ENCODE data around the gene PPARD.

Gene PPARD

DNA sequence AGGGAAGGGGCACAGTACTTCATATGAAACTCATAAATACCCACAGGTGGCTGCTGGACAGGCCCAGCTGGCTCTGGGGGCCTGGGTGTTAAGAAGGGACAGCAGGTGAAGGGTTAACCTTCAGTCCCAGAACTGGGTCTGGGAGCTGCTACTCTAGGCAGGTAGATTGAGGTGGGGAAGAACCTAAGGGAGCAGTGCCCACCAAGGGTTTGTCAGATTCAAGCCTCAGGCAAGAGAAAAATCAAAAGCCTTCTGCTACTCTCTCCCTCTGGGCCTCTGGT, 131.4 kb downstream of the PPARD start:
- TF ChIP-seq TCF12 (IDR thresholded peaks at IDR 0.05; ENCODE audit: low read depth) (no peak), CEBPB (IDR thresholded peaks at IDR 0.05) (no peak), TEAD4 (IDR thresholded peaks at IDR 0.05) (no peak), RAD21 (IDR thresholded peaks at IDR 0.05; ENCODE audit: low read depth) (no peak), EGR1 (IDR thresholded peaks at IDR 0.05) (no peak), FOXM1 (IDR thresholded peaks at IDR 0.05; ENCODE audit: borderline replicate concordance, low read depth) (no peak), CREB1 (IDR thresholded peaks at IDR 0.05; ENCODE audit: low read depth) (no peak), YY1 (IDR thresholded peaks at IDR 0.05; ENCODE audit: low read depth) (no peak), EP300 (IDR thresholded peaks at IDR 0.05; ENCODE audit: borderline replicate concordance) (no peak)
- TF ChIP-seq, protein P1, sequence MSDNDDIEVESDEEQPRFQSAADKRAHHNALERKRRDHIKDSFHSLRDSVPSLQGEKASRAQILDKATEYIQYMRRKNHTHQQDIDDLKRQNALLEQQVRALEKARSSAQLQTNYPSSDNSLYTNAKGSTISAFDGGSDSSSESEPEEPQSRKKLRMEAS (IDR thresholded peaks at IDR 0.05): no peak
- TF ChIP-seq, protein P2, sequence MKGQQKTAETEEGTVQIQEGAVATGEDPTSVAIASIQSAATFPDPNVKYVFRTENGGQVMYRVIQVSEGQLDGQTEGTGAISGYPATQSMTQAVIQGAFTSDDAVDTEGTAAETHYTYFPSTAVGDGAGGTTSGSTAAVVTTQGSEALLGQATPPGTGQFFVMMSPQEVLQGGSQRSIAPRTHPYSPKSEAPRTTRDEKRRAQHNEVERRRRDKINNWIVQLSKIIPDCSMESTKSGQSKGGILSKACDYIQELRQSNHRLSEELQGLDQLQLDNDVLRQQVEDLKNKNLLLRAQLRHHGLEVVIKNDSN (IDR thresholded peaks at IDR 0.05): no peak

DNA sequence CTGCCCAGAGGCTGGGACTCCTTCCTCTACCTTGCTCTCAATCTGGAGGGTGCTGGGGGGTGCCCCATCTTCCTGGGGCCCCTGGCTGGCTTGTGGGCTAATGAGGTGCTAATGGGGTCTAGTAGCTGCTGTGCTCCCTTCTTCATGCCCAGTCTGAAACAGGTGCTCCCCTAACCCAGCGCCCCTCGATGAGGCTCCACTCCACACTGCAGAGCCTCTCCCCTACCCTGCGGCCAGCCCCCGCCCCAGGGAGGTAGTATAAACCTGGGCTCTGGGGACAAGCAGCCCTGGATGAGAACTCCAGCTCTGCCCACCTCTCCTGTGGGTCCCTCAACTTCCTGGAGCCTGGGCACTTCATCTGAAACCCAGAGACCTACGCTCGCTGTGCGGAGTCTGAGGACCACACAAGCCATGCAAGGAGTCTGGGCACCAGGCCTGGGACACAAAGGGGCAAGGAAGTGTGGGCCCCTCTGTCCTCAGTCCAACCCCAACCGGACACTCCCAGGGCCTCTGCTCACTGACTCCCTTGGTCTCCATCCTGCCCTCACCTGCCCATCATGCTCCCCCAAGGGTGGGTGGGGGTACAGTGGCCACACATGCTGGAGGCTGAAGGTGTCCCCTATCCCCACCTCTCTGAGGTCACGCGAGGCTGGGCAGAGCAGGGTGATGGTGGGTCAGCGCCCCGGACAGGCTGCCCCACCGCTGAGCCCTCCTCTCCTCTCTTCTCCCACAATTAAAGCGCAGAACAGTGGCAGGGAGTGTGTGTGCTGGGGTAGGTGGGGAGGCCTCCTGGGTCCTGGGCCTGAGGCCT, 132.0 kb downstream of the PPARD start:
- TF ChIP-seq RAD21 (IDR thresholded peaks at IDR 0.05; ENCODE audit: low read depth) (no peak), CEBPB (IDR thresholded peaks at IDR 0.05) (no peak), ZBTB7A (IDR thresholded peaks at IDR 0.05; ENCODE audit: low read depth) (no peak), EGR1 (IDR thresholded peaks at IDR 0.05) (no peak), TEAD4 (IDR thresholded peaks at IDR 0.05) (no peak)
- TF ChIP-seq, protein P3, sequence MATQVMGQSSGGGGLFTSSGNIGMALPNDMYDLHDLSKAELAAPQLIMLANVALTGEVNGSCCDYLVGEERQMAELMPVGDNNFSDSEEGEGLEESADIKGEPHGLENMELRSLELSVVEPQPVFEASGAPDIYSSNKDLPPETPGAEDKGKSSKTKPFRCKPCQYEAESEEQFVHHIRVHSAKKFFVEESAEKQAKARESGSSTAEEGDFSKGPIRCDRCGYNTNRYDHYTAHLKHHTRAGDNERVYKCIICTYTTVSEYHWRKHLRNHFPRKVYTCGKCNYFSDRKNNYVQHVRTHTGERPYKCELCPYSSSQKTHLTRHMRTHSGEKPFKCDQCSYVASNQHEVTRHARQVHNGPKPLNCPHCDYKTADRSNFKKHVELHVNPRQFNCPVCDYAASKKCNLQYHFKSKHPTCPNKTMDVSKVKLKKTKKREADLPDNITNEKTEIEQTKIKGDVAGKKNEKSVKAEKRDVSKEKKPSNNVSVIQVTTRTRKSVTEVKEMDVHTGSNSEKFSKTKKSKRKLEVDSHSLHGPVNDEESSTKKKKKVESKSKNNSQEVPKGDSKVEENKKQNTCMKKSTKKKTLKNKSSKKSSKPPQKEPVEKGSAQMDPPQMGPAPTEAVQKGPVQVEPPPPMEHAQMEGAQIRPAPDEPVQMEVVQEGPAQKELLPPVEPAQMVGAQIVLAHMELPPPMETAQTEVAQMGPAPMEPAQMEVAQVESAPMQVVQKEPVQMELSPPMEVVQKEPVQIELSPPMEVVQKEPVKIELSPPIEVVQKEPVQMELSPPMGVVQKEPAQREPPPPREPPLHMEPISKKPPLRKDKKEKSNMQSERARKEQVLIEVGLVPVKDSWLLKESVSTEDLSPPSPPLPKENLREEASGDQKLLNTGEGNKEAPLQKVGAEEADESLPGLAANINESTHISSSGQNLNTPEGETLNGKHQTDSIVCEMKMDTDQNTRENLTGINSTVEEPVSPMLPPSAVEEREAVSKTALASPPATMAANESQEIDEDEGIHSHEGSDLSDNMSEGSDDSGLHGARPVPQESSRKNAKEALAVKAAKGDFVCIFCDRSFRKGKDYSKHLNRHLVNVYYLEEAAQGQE (IDR thresholded peaks at IDR 0.05; ENCODE audit: low read depth): no peak

DNA sequence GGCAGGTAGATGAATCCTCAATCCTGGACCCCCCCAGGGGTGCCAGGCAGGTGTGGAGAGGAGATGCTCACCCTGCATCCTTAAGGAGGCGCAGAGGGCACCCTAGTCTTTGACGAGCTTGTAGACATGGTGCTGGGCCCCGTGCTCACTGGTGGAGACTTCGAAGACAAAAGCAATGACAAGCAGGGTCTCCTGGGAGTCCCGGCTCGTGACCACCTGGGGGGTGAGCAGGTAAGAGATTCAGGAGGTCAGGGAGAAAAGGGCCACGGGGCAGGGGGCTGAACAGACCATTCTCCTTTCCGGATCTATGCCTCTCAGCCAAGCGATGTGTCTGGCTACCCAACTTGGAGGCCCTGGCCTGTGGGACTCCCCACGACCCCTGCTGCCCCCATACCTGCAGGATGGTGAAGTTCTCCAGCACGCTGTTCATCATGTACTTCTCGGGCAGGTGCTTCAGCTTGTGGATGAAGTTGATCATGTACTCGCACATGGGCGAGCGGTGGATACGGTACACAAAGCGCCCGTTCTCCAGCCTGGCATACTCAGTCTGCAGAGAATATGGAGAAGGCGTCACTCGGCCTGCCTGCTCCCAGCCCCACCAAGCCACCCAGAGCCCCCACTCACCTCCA, 132.7 kb downstream of the PPARD start:
- TF ChIP-seq TAF1 (IDR thresholded peaks at IDR 0.05; ENCODE audit: low read depth) (no peak), CREB1 (IDR thresholded peaks at IDR 0.05; ENCODE audit: low read depth) (no peak), TCF12 (IDR thresholded peaks at IDR 0.05; ENCODE audit: low read depth) (no peak)
- TF ChIP-seq, protein P2 (IDR thresholded peaks at IDR 0.05): no peak

DNA sequence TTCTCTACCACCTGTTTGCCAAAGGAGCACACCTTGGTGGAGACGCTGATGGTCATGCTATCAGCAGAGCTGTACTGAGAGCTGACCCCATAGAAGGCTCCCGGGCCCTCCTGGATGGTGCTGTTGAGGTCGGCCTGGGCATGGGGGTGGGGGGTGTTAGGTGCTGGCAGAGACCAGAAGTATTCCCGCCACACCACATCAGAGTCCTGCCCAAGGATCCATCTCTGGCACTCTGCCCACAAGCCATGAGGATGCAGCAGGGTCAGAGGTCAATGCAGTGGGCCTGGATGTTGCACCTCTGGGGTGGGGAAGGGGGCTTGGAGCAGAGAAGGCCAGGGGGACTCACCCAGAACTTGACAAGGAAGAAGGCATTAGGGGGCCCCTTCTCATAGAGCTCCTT, 133.2 kb downstream of the PPARD start:
- TF ChIP-seq ZBTB7A (IDR thresholded peaks at IDR 0.05; ENCODE audit: low read depth) (no peak), RAD21 (IDR thresholded peaks at IDR 0.05; ENCODE audit: low read depth) (no peak), TEAD4 (IDR thresholded peaks at IDR 0.05) (no peak), TCF12 (IDR thresholded peaks at IDR 0.05; ENCODE audit: low read depth) (no peak), EP300 (IDR thresholded peaks at IDR 0.05; ENCODE audit: borderline replicate concordance) (no peak), YY1 (IDR thresholded peaks at IDR 0.05; ENCODE audit: low read depth) (no peak), FOXM1 (IDR thresholded peaks at IDR 0.05; ENCODE audit: borderline replicate concordance, low read depth) (no peak), TAF1 (IDR thresholded peaks at IDR 0.05; ENCODE audit: low read depth) (no peak), CREB1 (IDR thresholded peaks at IDR 0.05; ENCODE audit: low read depth) (no peak), NFIC (IDR thresholded peaks at IDR 0.05) (no peak), EGR1 (IDR thresholded peaks at IDR 0.05) (no peak), CEBPB (IDR thresholded peaks at IDR 0.05) (no peak)
- TF ChIP-seq, protein P1 (IDR thresholded peaks at IDR 0.05): no peak
- TF ChIP-seq, protein P3 (IDR thresholded peaks at IDR 0.05; ENCODE audit: low read depth): no peak
- TF ChIP-seq, protein P2 (IDR thresholded peaks at IDR 0.05): no peak

DNA sequence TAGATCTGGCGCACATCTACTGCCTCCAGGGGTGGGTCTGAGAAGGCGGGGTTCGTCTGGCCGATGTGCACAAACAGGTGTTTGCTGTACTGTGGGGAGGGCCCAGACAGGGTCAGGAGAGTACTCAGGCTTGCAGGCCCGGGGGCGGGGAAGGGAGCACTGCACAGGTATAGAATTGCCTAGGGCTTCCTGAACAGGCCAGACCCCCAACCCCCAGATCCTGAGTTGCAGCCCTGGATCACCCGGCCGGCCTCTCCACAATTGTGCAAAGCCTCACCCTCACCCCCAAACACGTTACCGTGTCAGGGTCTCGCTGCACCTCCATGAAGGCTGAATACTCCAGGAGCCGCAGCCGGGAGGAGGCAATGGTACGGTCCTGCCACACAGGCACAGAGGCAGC, 133.6 kb downstream of the PPARD start:
- TF ChIP-seq EGR1 (IDR thresholded peaks at IDR 0.05) (no peak), CEBPB (IDR thresholded peaks at IDR 0.05) (no peak), EP300 (IDR thresholded peaks at IDR 0.05; ENCODE audit: borderline replicate concordance) (no peak)
- TF ChIP-seq, protein P1 (IDR thresholded peaks at IDR 0.05): no peak
- TF ChIP-seq, protein P2 (IDR thresholded peaks at IDR 0.05): no peak
